Tibial nerve (tissue), 4 donors: ENCODE results near the gene TEX22. TPM values are rescaled to one million over a fixed set of nuclear protein-coding genes. Genes with fewer than 3 reads are reported as not detected.

Source experiments
- DNase-seq, 2 donors: peaks; one replicate each; pipeline ENCODE4 v3.0.0-alpha.2; 2019; ENCODE audit warnings: low spot score in 2 of 2
- H3K27ac ChIP-seq, 4 donors: fragments of 200-600 bp; sonication (generic) in 3 of 4; one replicate each; pipeline ENCODE4 v1.5.1; 2017 to 2019; ENCODE audit warnings: mild to moderate bottlenecking in 1 of 4
- H3K27me3 ChIP-seq, 2 donors: fragments of 200-600 bp; sonication (generic) in 1 of 2; one replicate each; pipeline versions ENCODE4 v1.5.1 to v1.6.0; 2017 to 2019
- H3K36me3 ChIP-seq, 3 donors: fragments of 200-600 bp; sonication (generic); one replicate each; pipeline ENCODE4 v1.5.1; 2018 to 2019
- H3K4me1 ChIP-seq, 4 donors: fragments of 200-600 bp; sonication (generic) in 3 of 4; one replicate each; pipeline ENCODE4 v1.5.1; 2017 to 2019
- H3K4me3 ChIP-seq, 4 donors: fragments of 200-600 bp; sonication (generic) in 3 of 4; one replicate each; pipeline ENCODE4 v1.5.1; 2017 to 2019; ENCODE audit warnings: mild to moderate bottlenecking in 1 of 4, moderate library complexity in 1 of 4
- H3K9me3 ChIP-seq, 4 donors: fragments of 200-600 bp; sonication (generic) in 3 of 4; one replicate each; pipeline ENCODE4 v1.5.1; 2017 to 2019
- CTCF ChIP-seq, 5 experiments: fragments of 200-600 bp in 3 of 5; fragments of 450-650 bp in 2 of 5; sonication (generic) in 3 of 5; IDR thresholded peaks; one replicate each; pipeline ENCODE4 v1.5.1; 2016 to 2019; ENCODE audit warnings: antibody characterized with exemption in 5 of 5, mild to moderate bottlenecking in 3 of 5, moderate library complexity in 2 of 5
- EP300 ChIP-seq, 2 donors: sonication (generic); formaldehyde crosslinking; IDR thresholded peaks; one replicate each; pipeline ENCODE4 v1.6.1; 2017; ENCODE audit warnings: antibody characterized with exemption in 2 of 2, mild to moderate bottlenecking in 1 of 2
- POLR2A ChIP-seq, 2 donors: fragments of 450-650 bp; IDR thresholded peaks; one replicate each; pipeline ENCODE4 v1.6.1; 2017; ENCODE audit warnings: antibody characterized with exemption in 2 of 2, mild to moderate bottlenecking in 2 of 2, moderate library complexity in 2 of 2
- WGBS, 2 donors: methylation state at CpG; one replicate each; pipeline ENCODE4 v1.1.5; 2018; 5-methylcytosine and 5-hydroxymethylcytosine counted together
- total RNA-seq, 4 donors: library from RNA; depleted of rRNA; stranded (reverse); fragments of >200 nt; gene quantifications; one replicate each; pipeline ENCODE4 v1.1.0, GENCODE V29; 2016

Gene TEX22
- total RNA-seq, 4 donors from 2014 or later, result 0.84 to 1.3 (median 1.0) TPM

GRCh38 chr14:105436402-105436801 is 38.1 kb downstream of the TEX22 start:
- no peak for DNase-seq
- no peak for TF ChIP-seq EP300 (IDR thresholded peaks at IDR 0.05)
- no peak for TF ChIP-seq POLR2A (IDR thresholded peaks at IDR 0.05)
- TF ChIP-seq CTCF (IDR thresholded peaks at IDR 0.05), result no peak
- 83 to 88% methylated on average over 12 of the region's 12 CpGs for WGBS, 2 donors
- no peaks in the 10 kb centered on the region for H3K27me3 ChIP-seq
- no peaks in the 10 kb centered on the region for H3K9me3 ChIP-seq
- H3K36me3 ChIP-seq, result peaks cover 0 to 35% (median 0%) of the 10 kb centered on the region in 3 donors
- no peak overlapping the region for H3K27ac ChIP-seq
- H3K4me1 ChIP-seq, result peaks cover 0 to 25% (median 0%) of the 10 kb centered on the region in 4 donors
- H3K4me3 ChIP-seq, result no peak overlapping the region

DNA sequence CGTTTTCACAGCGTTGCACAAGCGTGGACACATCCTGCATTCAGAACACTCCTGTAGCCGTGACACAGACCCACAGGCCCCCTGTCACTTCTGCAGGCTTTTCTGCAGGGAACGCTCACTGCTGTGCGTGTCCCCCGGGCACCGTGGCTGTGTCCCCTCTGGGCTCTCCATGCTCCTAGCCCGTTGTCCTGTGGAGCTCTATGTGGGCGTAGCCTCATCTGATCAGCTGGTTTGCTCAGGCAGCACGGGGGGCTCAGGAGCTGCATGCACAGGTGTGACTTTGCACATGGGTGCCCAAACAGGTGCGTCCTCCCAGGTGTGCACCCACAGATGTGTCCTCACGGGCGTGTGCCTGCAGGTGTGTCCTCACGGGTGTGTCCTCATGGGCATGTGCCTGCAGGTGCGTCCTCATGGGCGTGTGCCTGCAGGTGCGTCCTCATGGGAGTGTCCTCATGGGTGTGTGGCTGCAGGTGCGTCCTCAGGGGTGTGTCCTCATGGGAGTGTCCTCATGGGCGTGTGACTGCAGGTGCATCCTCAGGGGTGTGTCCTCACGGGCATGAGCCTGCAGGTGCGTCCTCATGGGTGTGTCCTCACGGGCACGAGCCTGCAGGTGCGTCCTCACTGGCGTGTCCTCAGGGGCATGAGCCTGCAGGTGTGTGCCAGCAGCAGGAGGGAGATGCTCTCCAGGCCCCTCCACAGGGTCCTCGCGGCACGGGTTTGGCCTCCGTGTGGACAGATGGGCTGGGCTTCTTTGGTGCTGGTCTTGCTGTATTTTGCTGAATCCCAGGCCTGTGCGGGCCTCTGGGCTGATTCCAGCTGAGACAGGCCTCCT is 38.8 kb downstream of the TEX22 start:
- TF ChIP-seq POLR2A (IDR thresholded peaks at IDR 0.05), result no peak
- TF ChIP-seq CTCF (IDR thresholded peaks at IDR 0.05), result no peak
- no peak for TF ChIP-seq EP300 (IDR thresholded peaks at IDR 0.05)

GRCh38 chr14:105437723-105438500 is 39.6 kb downstream of the TEX22 start:
- WGBS, 2 donors, result 83 to 93% methylated on average over 7 to 18 of the region's 18 CpGs
- Histone ChIP-seq H3K4me3 (no peak overlapping the region), H3K27ac (no peak overlapping the region), H3K36me3 (peaks cover 0 to 46% (median 0%) of the 10 kb centered on the region in 3 donors), H3K27me3 (no peaks in the 10 kb centered on the region), H3K4me1 (peaks cover 0 to 25% (median 0%) of the 10 kb centered on the region in 4 donors), H3K9me3 (no peaks in the 10 kb centered on the region)
- DNase-seq, result no peak
- TF ChIP-seq POLR2A (IDR thresholded peaks at IDR 0.05) (no peak), CTCF (IDR thresholded peaks at IDR 0.05) (no peak), EP300 (IDR thresholded peaks at IDR 0.05) (no peak)

More for the DNA sequence above, 38.8 kb downstream of the TEX22 start:
- Histone ChIP-seq H3K9me3 (no peaks in the 10 kb centered on the region), H3K27me3 (no peaks in the 10 kb centered on the region), H3K27ac (no peak overlapping the region), H3K4me1 (peaks cover 0 to 25% (median 0%) of the 10 kb centered on the region in 4 donors), H3K36me3 (peaks cover 0 to 38% (median 0%) of the 10 kb centered on the region in 3 donors), H3K4me3 (no peak overlapping the region)
- DNase-seq, result no peak
- 86 to 91% methylated on average over 14 to 23 of the region's 31 CpGs for WGBS, 2 donors

DNA sequence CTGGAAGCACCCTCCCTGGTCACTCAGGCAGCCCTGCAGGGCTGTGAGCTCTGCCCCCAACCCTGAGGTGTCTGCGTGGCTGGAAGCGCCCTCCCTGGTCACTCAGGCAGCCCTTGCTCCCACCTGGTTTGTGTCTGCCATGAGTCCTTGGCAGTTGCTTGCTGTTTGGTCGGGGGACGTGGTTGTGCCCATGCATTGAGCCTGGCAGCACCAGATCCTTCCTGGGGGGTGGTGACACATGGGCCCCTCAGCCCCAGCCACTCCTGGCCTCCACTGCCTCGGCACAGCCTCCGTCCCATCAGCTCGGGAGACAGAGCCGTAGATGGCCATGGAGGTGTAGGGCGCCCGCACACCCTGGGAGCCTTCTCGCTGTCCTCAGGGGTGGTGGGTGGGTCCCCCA is 40.8 kb downstream of the TEX22 start:
- Histone ChIP-seq H3K27me3 (no peaks in the 10 kb centered on the region), H3K27ac (no peak overlapping the region), H3K4me3 (no peak overlapping the region), H3K9me3 (no peaks in the 10 kb centered on the region), H3K4me1 (peaks cover 0 to 25% (median 0%) of the 10 kb centered on the region in 4 donors), H3K36me3 (peaks cover 0 to 52% (median 0%) of the 10 kb centered on the region in 3 donors)
- TF ChIP-seq CTCF (IDR thresholded peaks at IDR 0.05) (no peak), EP300 (IDR thresholded peaks at IDR 0.05) (no peak), POLR2A (IDR thresholded peaks at IDR 0.05) (no peak)
- WGBS, 2 donors, result 81 to 94% methylated on average over 5 to 10 of the region's 11 CpGs
- no peak for DNase-seq
